Measurements from ENCODE around the gene PFKP.

- TF ChIP-seq CTCF (conservative IDR thresholded peaks at IDR 0.05; ENCODE audit: low read depth, low read length) (no peak), EZH2 (IDR thresholded peaks at IDR 0.05; ENCODE audit: low read length, unreplicated experiment) (no peak)
Observed at GRCh38 chr10:3100856-3101640, 33.7 kb downstream of the PFKP start.
